Heart left ventricle (tissue), 16 donors: Measurements from ENCODE around the gene CLEC16A. TPM values are rescaled to one million over a fixed set of nuclear protein-coding genes. Genes with fewer than 3 reads are reported as not detected.

Experiments used
- ATAC-seq, 4 donors: fragments of 200-7000 bp; cut with Tn5 transposase; one replicate each; pipeline ENCODE4 v1.9.1; 2020 to 2022; ENCODE audit warnings: moderate library complexity in 4 of 4, mild to moderate bottlenecking in 3 of 4, moderate number of reproducible peaks in 1 of 4
- DNase-seq, 5 donors: peaks; one replicate each; pipeline ENCODE4 v3.0.0-alpha.2; 2020
- H3K27ac ChIP-seq, 12 donors: fragments of 200-600 bp; sonication (generic) in 4 of 12; one replicate each; pipeline versions ENCODE4 v1.5.0 to v1.8.0; 2016 to 2022; ENCODE audit warnings: mild to moderate bottlenecking in 2 of 12
- H3K27me3 ChIP-seq, 9 donors: fragments of 200-600 bp; sonication (generic) in 2 of 9; one replicate each; pipeline versions ENCODE4 v1.5.1 to v1.8.0; 2016 to 2022; ENCODE audit warnings: mild to moderate bottlenecking in 3 of 9
- H3K36me3 ChIP-seq, 9 donors: fragments of 200-600 bp; sonication (generic) in 2 of 9; one replicate each; pipeline versions ENCODE4 v1.5.0 to v1.8.0; 2018 to 2022; ENCODE audit warnings: mild to moderate bottlenecking in 2 of 9
- H3K4me1 ChIP-seq, 12 donors: fragments of 200-600 bp; sonication (generic) in 4 of 12; one replicate each; pipeline versions ENCODE4 v1.5.0 to v1.8.0; 2016 to 2022; ENCODE audit warnings: mild to moderate bottlenecking in 3 of 12
- H3K4me3 ChIP-seq, 12 donors: fragments of 200-600 bp; sonication (generic) in 4 of 12; one replicate each; pipeline versions ENCODE4 v1.5.0 to v1.8.0; 2017 to 2022; ENCODE audit warnings: mild to moderate bottlenecking in 9 of 12, moderate library complexity in 4 of 12
- H3K9me3 ChIP-seq, 12 donors: fragments of 200-600 bp; sonication (generic) in 4 of 12; one replicate each; pipeline versions ENCODE4 v1.5.0 to v1.8.0; 2016 to 2022; ENCODE audit warnings: mild to moderate bottlenecking in 1 of 12
- POLR2A ChIP-seq, 2 donors: fragments of 450-650 bp; IDR thresholded peaks; one replicate each; pipeline ENCODE4 v1.6.1; 2017; ENCODE audit warnings: antibody characterized with exemption in 2 of 2, mild to moderate bottlenecking in 2 of 2, moderate library complexity in 2 of 2
- WGBS, 4 donors: extraction: QIAGEN DNeasy Blood & Tissue Kit in 2 of 4; methylation state at CpG; one replicate each; pipeline versions ENCODE4 v1.1.5 to v1.1.7; 2013 to 2018; 5-methylcytosine and 5-hydroxymethylcytosine counted together
- intact Hi-C, 10 donors: fragments of 100-400 bp; cut with DNase I; formaldehyde crosslinking; loops; one replicate each; pipeline versions ENCODE4 v1.11.1 to v1.14.2; 2022
- polyA plus RNA-seq, 2 donors: library from polyadenylated mRNA; stranded (reverse); fragments of 200-250 nt; gene quantifications; one replicate each; pipeline ENCODE4 v1.2.3, GENCODE V29; 2013
- total RNA-seq, 9 donors: library from RNA; depleted of rRNA in 2 of 9; stranded (reverse); fragments of >200 nt in 2 of 9; fragmentation: NEBNext Ultra II Directional in 3 of 9; extraction: Animal tissue kit (Norgen Biotek cat#: 25700) in 3 of 9; gene quantifications; one replicate each; pipeline versions ENCODE4 v1.1.0 to v1.2.4, GENCODE V29; 2016 to 2023
- TF ChIP-seq, protein P1 (sequence below), 12 donors: fragments of 200-600 bp; sonication (generic) in 4 of 12; IDR thresholded peaks; one replicate each; pipeline versions ENCODE4 v1.5.0 to v1.8.0; 2018 to 2022; ENCODE audit warnings: antibody characterized with exemption in 12 of 12, mild to moderate bottlenecking in 5 of 12
- donor health status: ischemic (EF 13 %, LVEDD 7.1; RV severe dilation, severe dysfunction).
- donor health status: healthy with polysubstance abuse.
- donor health status: DM: no; HTN: yes; CAD: no.
- donor health status: DM: no; HTN: no; CAD: no.
- donor health status: ischemic (EF 25% LVEDD 6.9; RV normal size, moderate dysfunction).
- donor health status: ischemic (EF 25% LVEDD 5.7; RV mildly dilated, moderate dysfunction).
- donor health status: healthy.
- donor health status: DM: yes; HTN: yes; CAD: no.
- donor health status: ischemic (EF 35%, LVEDD 5.7; RV mildly dilated, moderate dysfunction).
- donor health status: nonischemic (EF 11% LVEDD 7.7; RV severe dilation, severe dysfunction).
- donor health status: DM: yes; HTN: yes; CAD: no.
- donor health status: PGD.
- donor health status: ischemic (EF 29% LVEDD 5.4; RV normal size, mild dysfunction).
- donor health status: nonischemic (EF 23%, LVEDD 6.1; RV moderate dilation, normal function).

CLEC16A gene
- total and polyA plus RNA-seq, 11 donors, result 13.8 to 41.1 (median 23.7) TPM

DNA sequence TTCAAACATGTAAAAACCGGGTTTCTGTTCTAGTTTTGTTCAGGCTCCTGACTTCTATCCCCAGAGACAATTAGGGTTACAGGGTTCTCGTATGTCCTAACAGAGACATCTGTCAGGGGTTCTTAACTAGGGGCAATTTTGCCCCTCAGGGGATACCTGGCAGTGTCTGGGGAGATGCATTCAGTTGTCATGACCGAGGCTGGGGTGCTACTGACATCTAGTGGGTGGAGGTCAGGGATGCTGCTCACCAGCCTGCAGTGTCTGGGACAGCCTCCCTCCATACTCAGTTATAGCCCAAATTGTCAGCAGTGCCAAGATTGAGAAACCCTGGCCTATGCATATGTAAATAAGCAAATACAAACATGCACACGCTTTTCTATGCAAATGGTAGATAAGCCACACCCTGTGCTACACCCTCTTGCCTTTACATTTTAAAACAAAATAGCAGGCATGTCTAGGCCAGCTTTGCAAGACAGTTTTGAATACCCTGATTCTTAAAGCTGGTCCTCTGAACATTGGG lies 37.4 kb downstream of the CLEC16A start:
- 91 to 95% (median 94%) methylated on average over 4 of the region's 4 CpGs for WGBS, 4 donors
- ATAC-seq (no peak), DNase-seq (no peak)
- no peak overlapping the region for H3K27ac ChIP-seq
- no peaks in the 10 kb centered on the region for H3K27me3 ChIP-seq
- peaks cover 0 to 28% (median 9%) of the 10 kb centered on the region in 12 donors for H3K4me1 ChIP-seq
- no peak overlapping the region for H3K4me3 ChIP-seq
- intact Hi-C loops, result no loop called here
- H3K9me3 ChIP-seq, result no peaks in the 10 kb centered on the region
- TF ChIP-seq POLR2A (IDR thresholded peaks at IDR 0.05), result no peak
- TF ChIP-seq, protein P1, sequence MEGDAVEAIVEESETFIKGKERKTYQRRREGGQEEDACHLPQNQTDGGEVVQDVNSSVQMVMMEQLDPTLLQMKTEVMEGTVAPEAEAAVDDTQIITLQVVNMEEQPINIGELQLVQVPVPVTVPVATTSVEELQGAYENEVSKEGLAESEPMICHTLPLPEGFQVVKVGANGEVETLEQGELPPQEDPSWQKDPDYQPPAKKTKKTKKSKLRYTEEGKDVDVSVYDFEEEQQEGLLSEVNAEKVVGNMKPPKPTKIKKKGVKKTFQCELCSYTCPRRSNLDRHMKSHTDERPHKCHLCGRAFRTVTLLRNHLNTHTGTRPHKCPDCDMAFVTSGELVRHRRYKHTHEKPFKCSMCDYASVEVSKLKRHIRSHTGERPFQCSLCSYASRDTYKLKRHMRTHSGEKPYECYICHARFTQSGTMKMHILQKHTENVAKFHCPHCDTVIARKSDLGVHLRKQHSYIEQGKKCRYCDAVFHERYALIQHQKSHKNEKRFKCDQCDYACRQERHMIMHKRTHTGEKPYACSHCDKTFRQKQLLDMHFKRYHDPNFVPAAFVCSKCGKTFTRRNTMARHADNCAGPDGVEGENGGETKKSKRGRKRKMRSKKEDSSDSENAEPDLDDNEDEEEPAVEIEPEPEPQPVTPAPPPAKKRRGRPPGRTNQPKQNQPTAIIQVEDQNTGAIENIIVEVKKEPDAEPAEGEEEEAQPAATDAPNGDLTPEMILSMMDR (IDR thresholded peaks at IDR 0.05), result peak in 4 of 12 donors; percentile 15 to 26 (median 20)
- H3K36me3 ChIP-seq, result peaks cover 0 to 85% (median 53%) of the 10 kb centered on the region in 9 donors

GRCh38 chr16:10982465-10983150 lies 38.2 kb downstream of the CLEC16A start:
- TF ChIP-seq, protein P1 (IDR thresholded peaks at IDR 0.05), result no peak
- no peak for TF ChIP-seq POLR2A (IDR thresholded peaks at IDR 0.05)
- H3K4me3 ChIP-seq, result no peak overlapping the region
- peak in 3 of 5 donors; percentile 32 to 39 (median 33) for DNase-seq
- intact Hi-C loops, result no loop called here
- no peaks in the 10 kb centered on the region for H3K27me3 ChIP-seq
- 59 to 69% (median 65%) methylated on average over 15 of the region's 15 CpGs for WGBS, 4 donors
- peaks cover 0 to 28% (median 9%) of the 10 kb centered on the region in 12 donors for H3K4me1 ChIP-seq
- peaks cover 0 to 84% (median 47%) of the 10 kb centered on the region in 9 donors for H3K36me3 ChIP-seq
- peak overlapping the region in 4 of 12 donors; percentile 8 to 27 (median 21) for H3K27ac ChIP-seq
- peak in 3 of 4 donors; percentile 60 to 72 (median 67) for ATAC-seq
- no peaks in the 10 kb centered on the region for H3K9me3 ChIP-seq

DNA sequence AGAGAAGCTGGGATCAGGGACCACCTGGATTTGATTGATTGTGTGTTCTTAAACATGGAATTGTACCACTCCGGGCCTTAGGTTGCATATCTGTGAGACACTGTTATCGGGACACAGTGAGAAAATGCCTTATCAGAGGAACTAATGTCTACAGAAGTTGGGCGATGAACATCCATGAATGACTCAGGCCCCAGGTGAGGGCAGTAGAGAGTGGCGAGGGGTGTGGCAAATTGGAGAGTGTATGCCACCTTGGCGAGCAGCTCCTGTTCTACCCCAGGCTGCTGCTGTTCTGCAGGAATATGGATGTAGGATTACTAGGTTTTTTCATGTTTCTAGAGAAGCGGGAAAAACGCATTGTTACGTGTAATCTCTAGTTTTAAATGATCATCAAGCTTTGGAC lies 38.8 kb downstream of the CLEC16A start:
- Histone ChIP-seq H3K4me3 (no peak overlapping the region), H3K36me3 (peaks cover 0 to 78% (median 45%) of the 10 kb centered on the region in 9 donors), H3K4me1 (peaks cover 0 to 28% (median 9%) of the 10 kb centered on the region in 12 donors), H3K27ac (peak overlapping the region in 1 of 12 donors; percentile 26), H3K9me3 (no peaks in the 10 kb centered on the region), H3K27me3 (no peaks in the 10 kb centered on the region)
- TF ChIP-seq, protein P1 (IDR thresholded peaks at IDR 0.05), result no peak
- TF ChIP-seq POLR2A (IDR thresholded peaks at IDR 0.05), result no peak
- 89 to 94% (median 90%) methylated on average over 8 of the region's 8 CpGs for WGBS, 4 donors
- DNase-seq (no peak), ATAC-seq (no peak)
- intact Hi-C loops, result no loop called here

DNA sequence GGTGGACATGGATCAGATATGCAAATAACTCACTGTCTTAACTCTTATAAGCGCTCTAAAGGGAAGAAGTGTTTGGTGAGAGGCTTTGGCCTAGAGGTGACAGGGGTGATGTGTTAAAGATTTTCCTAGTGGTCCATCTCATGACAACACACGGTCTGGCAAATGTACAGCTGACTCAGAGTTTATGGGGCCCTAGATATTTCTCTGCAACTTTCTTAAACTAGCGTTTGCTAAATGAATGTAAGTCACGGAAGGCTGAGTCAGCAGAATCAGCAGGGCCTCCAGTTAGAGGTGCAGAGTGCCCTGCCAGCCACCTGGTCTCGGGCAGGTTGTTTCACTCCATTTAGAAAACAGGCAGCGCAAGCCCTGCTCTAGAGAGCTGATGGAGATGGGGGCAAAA lies 40.1 kb downstream of the CLEC16A start:
- no peak overlapping the region for H3K4me3 ChIP-seq
- H3K27ac ChIP-seq, result no peak overlapping the region
- WGBS, 4 donors, result 83 to 96% (median 91%) methylated on average over 6 of the region's 6 CpGs
- H3K9me3 ChIP-seq, result no peaks in the 10 kb centered on the region
- no peak for DNase-seq
- peaks cover 0 to 25% (median 7%) of the 10 kb centered on the region in 12 donors for H3K4me1 ChIP-seq
- TF ChIP-seq POLR2A (IDR thresholded peaks at IDR 0.05), result no peak
- TF ChIP-seq, protein P1 (IDR thresholded peaks at IDR 0.05), result no peak
- intact Hi-C loops, result no loop called here
- peaks cover 0 to 65% (median 42%) of the 10 kb centered on the region in 9 donors for H3K36me3 ChIP-seq
- no peaks in the 10 kb centered on the region for H3K27me3 ChIP-seq
- no peak for ATAC-seq
